Left lung (tissue), 10 donors: ENCODE measurements around the gene NEB. TPM values are rescaled to one million over a fixed set of nuclear protein-coding genes. Genes with fewer than 3 reads are reported as not detected.

Experiments
- ATAC-seq: fragments of 200-7000 bp; cut with Tn5 transposase; one replicate; pipeline ENCODE4 v1.9.1; 2020; ENCODE audit warnings: moderate library complexity
- DNase-seq, 4 donors: peaks; one replicate each; pipeline ENCODE4 v3.0.0-alpha.2; 2013 to 2020
- H3K27ac ChIP-seq, 2 donors: fragments of 200-600 bp; sonication (generic) in 1 of 2; one replicate each; pipeline versions ENCODE4 v1.5.0 to v1.8.0; 2020 to 2021
- H3K27me3 ChIP-seq, 2 donors: fragments of 200-600 bp; sonication (generic) in 1 of 2; one replicate each; pipeline versions ENCODE4 v1.5.0 to v1.8.0; 2020 to 2021
- H3K36me3 ChIP-seq, 2 donors: fragments of 200-600 bp; sonication (generic) in 1 of 2; one replicate each; pipeline versions ENCODE4 v1.5.0 to v1.8.0; 2020 to 2021
- H3K4me1 ChIP-seq, 2 donors: fragments of 200-600 bp; one replicate each; pipeline ENCODE4 v1.8.0; 2021
- H3K4me3 ChIP-seq, 2 donors: fragments of 200-600 bp; sonication (generic) in 1 of 2; one replicate each; pipeline versions ENCODE4 v1.5.0 to v1.8.0; 2020 to 2021; ENCODE audit warnings: mild to moderate bottlenecking in 1 of 2
- H3K9me3 ChIP-seq, 2 donors: fragments of 200-600 bp; sonication (generic) in 1 of 2; one replicate each; pipeline versions ENCODE4 v1.5.0 to v1.8.0; 2020 to 2021
- CTCF ChIP-seq, 2 donors: fragments of 200-600 bp; sonication (generic) in 1 of 2; IDR thresholded peaks; one replicate each; pipeline versions ENCODE4 v1.5.0 to v1.8.0; 2021; ENCODE audit warnings: antibody characterized with exemption in 2 of 2
- intact Hi-C, 2 donors: fragments of 100-400 bp; cut with DNase I; formaldehyde crosslinking; loops; one replicate each; pipeline versions ENCODE4 v1.11.2 to v1.14.2; 2022
- polyA plus RNA-seq, 6 donors: library from polyadenylated mRNA; unstranded; fragments of 120-200 nt; gene quantifications; one replicate each; pipeline ENCODE4 v1.2.1, GENCODE V29; 2013; ENCODE audit not compliant: insufficient read length in 6 of 6
- total RNA-seq, 2 donors: library from RNA; stranded (reverse); fragmentation: NEBNext Ultra II Directional; extraction: Animal tissue kit (Norgen Biotek cat#: 25700); gene quantifications; one replicate each; pipeline ENCODE4 v1.2.1, GENCODE V29; 2021
- donor health status: DM: no; HTN: yes; CAD: no.
- donor health status: DM: no; HTN: no; CAD: no.

NEB gene
- total and polyA plus RNA-seq, 8 donors = 1.3 to 9.7 (median 6.6) TPM

GRCh38 chr2:151570191-151570590 lies 164.1 kb downstream of the NEB start:
- no peaks in the 10 kb centered on the region for H3K27me3 ChIP-seq
- H3K36me3 ChIP-seq = no peaks in the 10 kb centered on the region
- no peak for DNase-seq
- no peak for TF ChIP-seq CTCF (IDR thresholded peaks at IDR 0.05)
- no peaks in the 10 kb centered on the region for H3K9me3 ChIP-seq
- intact Hi-C loops = no loop called here
- no peaks in the 10 kb centered on the region for H3K4me1 ChIP-seq
- no peak for ATAC-seq
- H3K4me3 ChIP-seq = no peak overlapping the region
- H3K27ac ChIP-seq = no peak overlapping the region

- peak in 2 of 4 donors; percentile 42 to 50 for DNase-seq
- intact Hi-C loops = no loop called here
- ATAC-seq = no peak
Observed at GRCh38 chr2:151569167-151569566, 165.1 kb downstream of the NEB start.

DNA sequence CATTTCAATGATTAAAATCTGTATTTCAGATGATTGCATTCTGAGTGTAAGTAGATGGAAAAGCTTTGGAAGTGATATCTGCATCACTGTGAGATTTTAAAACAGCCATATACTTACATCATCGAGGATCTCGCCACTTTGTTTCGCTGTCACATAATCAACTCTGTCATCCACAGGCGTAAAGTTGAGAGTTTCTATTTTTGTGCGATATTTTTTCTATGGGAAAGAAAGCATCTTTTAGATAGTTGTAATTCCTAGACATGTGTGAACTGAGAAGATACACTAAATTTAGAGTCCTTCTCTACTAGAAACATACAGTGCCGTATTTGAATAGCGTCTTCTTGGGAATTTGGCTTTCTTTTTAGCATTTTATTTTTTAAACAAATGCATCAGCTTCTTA lies 165.8 kb downstream of the NEB start:
- ATAC-seq (no peak), DNase-seq (peak in 2 of 4 donors; percentile 50 to 51)
- H3K36me3 ChIP-seq = no peaks in the 10 kb centered on the region
- H3K27me3 ChIP-seq = no peaks in the 10 kb centered on the region
- no peaks in the 10 kb centered on the region for H3K4me1 ChIP-seq
- intact Hi-C loops = no loop called here
- no peak for TF ChIP-seq CTCF (IDR thresholded peaks at IDR 0.05)
- no peaks in the 10 kb centered on the region for H3K9me3 ChIP-seq
- no peak overlapping the region for H3K27ac ChIP-seq
- H3K4me3 ChIP-seq = no peak overlapping the region

More at GRCh38 chr2:151569167-151569566, 165.1 kb downstream of the NEB start:
- TF ChIP-seq CTCF (IDR thresholded peaks at IDR 0.05) = no peak
- Histone ChIP-seq H3K27ac (no peak overlapping the region), H3K27me3 (no peaks in the 10 kb centered on the region), H3K9me3 (no peaks in the 10 kb centered on the region), H3K4me1 (no peaks in the 10 kb centered on the region), H3K4me3 (no peak overlapping the region), H3K36me3 (no peaks in the 10 kb centered on the region)

DNA sequence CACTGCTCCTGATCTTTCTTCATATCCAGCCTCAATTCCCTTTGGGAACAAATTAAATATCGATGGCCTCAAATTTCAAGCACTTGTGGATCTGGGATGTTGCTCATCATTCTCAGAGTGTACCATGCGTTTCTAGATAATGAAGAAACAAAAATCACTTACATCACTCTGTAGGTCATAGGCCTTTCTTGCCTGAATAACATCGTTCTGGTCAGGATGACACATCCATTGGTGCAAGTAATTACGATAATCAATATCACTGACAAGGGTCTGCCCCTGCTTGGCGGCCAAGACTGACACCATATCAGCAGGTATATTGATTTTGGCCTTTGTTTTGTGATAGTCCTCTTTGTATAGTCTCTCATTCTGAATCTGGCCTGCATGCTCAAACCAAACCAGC lies 167.3 kb downstream of the NEB start:
- TF ChIP-seq CTCF (IDR thresholded peaks at IDR 0.05) = no peak
- Histone ChIP-seq H3K27me3 (no peaks in the 10 kb centered on the region), H3K4me3 (no peak overlapping the region), H3K36me3 (no peaks in the 10 kb centered on the region), H3K9me3 (no peaks in the 10 kb centered on the region), H3K27ac (no peak overlapping the region), H3K4me1 (no peaks in the 10 kb centered on the region)
- intact Hi-C loops = no loop called here
- DNase-seq = no peak
- ATAC-seq = no peak

- no peak for DNase-seq
- Histone ChIP-seq H3K27ac (no peak overlapping the region), H3K36me3 (no peaks in the 10 kb centered on the region), H3K27me3 (no peaks in the 10 kb centered on the region), H3K9me3 (no peaks in the 10 kb centered on the region), H3K4me3 (no peak overlapping the region), H3K4me1 (no peaks in the 10 kb centered on the region)
- intact Hi-C loops = no loop called here
- no peak for TF ChIP-seq CTCF (IDR thresholded peaks at IDR 0.05)
- no peak for ATAC-seq
Observed at GRCh38 chr2:151562398-151562797, 171.9 kb downstream of the NEB start.
